Body of pancreas (tissue), 4 donors: ENCODE results near the gene TRIM32. TPM values are rescaled to one million over a fixed set of nuclear protein-coding genes. Genes with fewer than 3 reads are reported as not detected.

Source experiments
- ATAC-seq: fragments of 150-250 bp; one replicate; pipeline ENCODE4 v1.9.1; 2016
- DNase-seq, 4 donors: peaks; one replicate each; pipeline ENCODE4 v3.0.0-alpha.2; 2019
- H3K27ac ChIP-seq, 4 donors: fragments of 200-600 bp; sonication (generic); 1 replicate in 3 of 4; 2 replicates in 1 of 4; pipeline versions ENCODE4 v1.5.1 to v1.6.1; 2016 to 2019; ENCODE audit warnings: mild to moderate bottlenecking in 1 of 4, mixed read lengths in 1 of 4, moderate library complexity in 1 of 4
- H3K27me3 ChIP-seq, 2 donors: fragments of 200-600 bp; sonication (generic); one replicate each; pipeline ENCODE4 v1.6.0; 2016; ENCODE audit warnings: mild to moderate bottlenecking in 1 of 2
- H3K36me3 ChIP-seq, 2 donors: fragments of 200-600 bp; sonication (generic); replicated peaks in 1 of 2; 2 replicates each; pipeline ENCODE4 v1.5.1; 2016; ENCODE audit warnings: low read depth in 2 of 2; ENCODE audit not compliant: insufficient read depth in 1 of 2
- H3K4me1 ChIP-seq: fragments of 200-600 bp; sonication (generic); one replicate; pipeline ENCODE4 v1.6.0; 2016
- H3K4me3 ChIP-seq, 2 donors: fragments of 200-600 bp; sonication (generic); 1 replicate in 1 of 2; 2 replicates in 1 of 2; pipeline ENCODE4 v1.5.1; 2016 to 2019
- H3K9me3 ChIP-seq, 3 donors: fragments of 200-600 bp; sonication (generic); 1 replicate in 2 of 3; 2 replicates in 1 of 3; pipeline ENCODE4 v1.5.1; 2016
- POLR2A ChIP-seq, 3 donors: fragments of 450-650 bp; IDR thresholded peaks; one replicate each; pipeline ENCODE4 v1.6.1; 2016; ENCODE audit warnings: antibody characterized with exemption in 3 of 3, mild to moderate bottlenecking in 2 of 3
- WGBS, 2 donors: methylation state at CpG; one replicate each; pipeline ENCODE4 v1.1.5; 2017; 5-methylcytosine and 5-hydroxymethylcytosine counted together
- intact Hi-C: fragments of 100-400 bp; cut with DNase I; formaldehyde crosslinking; loops from one replicate; pipeline ENCODE4 v1.15.1; 2023
- total RNA-seq, 2 donors: library from RNA; depleted of rRNA; stranded (reverse); fragments of >200 nt; gene quantifications; one replicate each; pipeline ENCODE4 v1.1.0, GENCODE V29; 2016
- TF ChIP-seq, protein P1 (sequence below), 7 experiments: fragments of 450-650 bp in 4 of 7; fragments of 200-600 bp in 3 of 7; sonication (generic) in 3 of 7; IDR thresholded peaks; one replicate each; pipeline ENCODE4 v1.5.1; 2016 to 2019; ENCODE audit warnings: antibody characterized with exemption in 7 of 7

TRIM32 gene
- total RNA-seq, 2 donors from 2014 or later: 8.6 to 12.2 TPM

GRCh38 chr9:116705531-116705930, 18.4 kb downstream of the TRIM32 start:
- DNase-seq (no peak), ATAC-seq (no peak)
- no peak overlapping the region for H3K27ac ChIP-seq
- no peaks in the 10 kb centered on the region for H3K27me3 ChIP-seq
- TF ChIP-seq, protein P1, sequence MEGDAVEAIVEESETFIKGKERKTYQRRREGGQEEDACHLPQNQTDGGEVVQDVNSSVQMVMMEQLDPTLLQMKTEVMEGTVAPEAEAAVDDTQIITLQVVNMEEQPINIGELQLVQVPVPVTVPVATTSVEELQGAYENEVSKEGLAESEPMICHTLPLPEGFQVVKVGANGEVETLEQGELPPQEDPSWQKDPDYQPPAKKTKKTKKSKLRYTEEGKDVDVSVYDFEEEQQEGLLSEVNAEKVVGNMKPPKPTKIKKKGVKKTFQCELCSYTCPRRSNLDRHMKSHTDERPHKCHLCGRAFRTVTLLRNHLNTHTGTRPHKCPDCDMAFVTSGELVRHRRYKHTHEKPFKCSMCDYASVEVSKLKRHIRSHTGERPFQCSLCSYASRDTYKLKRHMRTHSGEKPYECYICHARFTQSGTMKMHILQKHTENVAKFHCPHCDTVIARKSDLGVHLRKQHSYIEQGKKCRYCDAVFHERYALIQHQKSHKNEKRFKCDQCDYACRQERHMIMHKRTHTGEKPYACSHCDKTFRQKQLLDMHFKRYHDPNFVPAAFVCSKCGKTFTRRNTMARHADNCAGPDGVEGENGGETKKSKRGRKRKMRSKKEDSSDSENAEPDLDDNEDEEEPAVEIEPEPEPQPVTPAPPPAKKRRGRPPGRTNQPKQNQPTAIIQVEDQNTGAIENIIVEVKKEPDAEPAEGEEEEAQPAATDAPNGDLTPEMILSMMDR (IDR thresholded peaks at IDR 0.05): no peak
- TF ChIP-seq POLR2A (IDR thresholded peaks at IDR 0.05): no peak
- no peaks in the 10 kb centered on the region for H3K9me3 ChIP-seq
- H3K4me3 ChIP-seq: no peak overlapping the region
- H3K36me3 ChIP-seq: no peaks in the 10 kb centered on the region
- 17 to 18% methylated on average over 1 of the region's 1 CpG for WGBS, 2 donors
- H3K4me1 ChIP-seq: peaks cover 21% of the 10 kb centered on the region
- intact Hi-C loops: no loop called here

GRCh38 chr9:116706310-116707290, 19.5 kb downstream of the TRIM32 start:
- H3K9me3 ChIP-seq: no peaks in the 10 kb centered on the region
- no peak overlapping the region for H3K4me3 ChIP-seq
- H3K4me1 ChIP-seq: peaks cover 17% of the 10 kb centered on the region
- 86 to 88% methylated on average over 8 of the region's 8 CpGs for WGBS, 2 donors
- intact Hi-C loops: no loop called here
- no peak for TF ChIP-seq POLR2A (IDR thresholded peaks at IDR 0.05)
- TF ChIP-seq, protein P1 (IDR thresholded peaks at IDR 0.05): no peak
- ATAC-seq: no peak
- no peak overlapping the region for H3K27ac ChIP-seq
- H3K36me3 ChIP-seq: no peaks in the 10 kb centered on the region
- no peak for DNase-seq
- H3K27me3 ChIP-seq: no peaks in the 10 kb centered on the region

DNA sequence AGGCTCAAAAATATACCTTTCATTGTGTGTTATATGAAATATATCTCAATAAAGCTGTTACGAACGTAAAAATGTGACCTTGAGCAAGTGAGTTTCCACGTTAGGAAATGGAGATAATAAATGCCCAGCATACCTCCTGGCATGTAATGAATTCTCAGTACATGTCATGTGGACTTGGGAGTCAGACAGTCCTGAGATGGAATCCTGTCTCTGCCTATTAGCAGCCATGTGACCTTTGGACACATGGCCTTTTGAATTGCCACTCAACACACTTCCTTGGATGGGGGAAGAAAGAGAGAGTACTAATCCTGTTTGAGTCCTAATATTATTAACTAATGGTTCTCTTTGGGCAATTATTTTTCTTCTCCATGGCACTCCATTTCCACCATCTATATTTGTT, 25.7 kb downstream of the TRIM32 start:
- no peak for ATAC-seq

DNA sequence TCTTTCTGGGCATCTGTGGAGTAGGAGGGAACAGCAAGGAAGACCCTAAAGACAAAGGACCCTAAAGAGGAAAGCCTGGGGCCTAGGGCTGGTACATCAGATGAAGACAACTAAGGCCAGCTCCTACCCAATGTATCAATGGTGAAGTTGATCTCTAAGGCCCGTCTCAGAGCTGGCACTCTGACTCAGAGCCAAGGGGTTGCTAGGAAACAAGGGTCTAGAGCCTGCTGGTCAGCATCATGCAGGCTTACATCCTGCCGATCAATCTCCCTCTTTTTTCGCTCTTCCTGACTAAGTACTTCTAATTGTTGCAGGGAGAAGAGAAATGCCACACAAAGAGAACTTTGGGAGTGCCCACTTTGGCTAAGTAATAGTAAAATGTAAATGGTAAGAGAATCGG, 26.2 kb downstream of the TRIM32 start:
- no peaks in the 10 kb centered on the region for H3K27me3 ChIP-seq
- no peaks in the 10 kb centered on the region for H3K9me3 ChIP-seq
- no peak overlapping the region for H3K27ac ChIP-seq
- H3K36me3 ChIP-seq: no peaks in the 10 kb centered on the region
- ATAC-seq: no peak
- no peaks in the 10 kb centered on the region for H3K4me1 ChIP-seq
- no peak for DNase-seq
- WGBS, 2 donors: 78 to 79% methylated on average over 4 of the region's 4 CpGs
- no peak for TF ChIP-seq POLR2A (IDR thresholded peaks at IDR 0.05)
- TF ChIP-seq, protein P1 (IDR thresholded peaks at IDR 0.05): no peak
- intact Hi-C loops: no loop called here
- no peak overlapping the region for H3K4me3 ChIP-seq

More for the DNA sequence above, 25.7 kb downstream of the TRIM32 start:
- TF ChIP-seq, protein P1 (IDR thresholded peaks at IDR 0.05): no peak
- no peak for TF ChIP-seq POLR2A (IDR thresholded peaks at IDR 0.05)
- intact Hi-C loops: no loop called here
- no peak overlapping the region for H3K4me3 ChIP-seq
- H3K36me3 ChIP-seq: no peaks in the 10 kb centered on the region
- no peaks in the 10 kb centered on the region for H3K27me3 ChIP-seq
- no peak for DNase-seq
- H3K4me1 ChIP-seq: no peaks in the 10 kb centered on the region
- no peaks in the 10 kb centered on the region for H3K9me3 ChIP-seq
- no peak overlapping the region for H3K27ac ChIP-seq
- WGBS, 2 donors: 67 to 70% methylated on average over 3 of the region's 3 CpGs
